ENCODE results near the gene ZNF446. TPM values are rescaled to one million over a fixed set of nuclear protein-coding genes. Genes with fewer than 3 reads are reported as not detected.

ZNF446 gene
- total RNA-seq, 1 experiment from 2014 or later, result 19.6 TPM

GRCh38 chr19:58522709-58523108 lies 46.6 kb downstream of the ZNF446 start:
- no peak for DNase-seq (ENCODE audit: low read depth)

GRCh38 chr19:58529405-58529804 lies 53.3 kb downstream of the ZNF446 start:
- no peak for DNase-seq (ENCODE audit: low read depth)

Other genes starting within 250 kb of the ZNF446 start
- 43.8 and 49.2 TPM in 2 replicates for gene ZNF544, start 247.4 kb upstream of the ZNF446 start, total RNA-seq (2014; rRNA removed)
- gene ZNF8, start 197.4 kb upstream of the ZNF446 start, total RNA-seq (2014; rRNA removed), result 4.5 and 6.2 TPM in 2 replicates
- 52.8 and 59.9 TPM in 2 replicates for gene ERVK3-1, start 171.0 kb upstream of the ZNF446 start, total RNA-seq (2014; rRNA removed)
- gene ZSCAN22, start 149.4 kb upstream of the ZNF446 start, total RNA-seq (2014; rRNA removed), result 2.6 and 3.5 TPM in 2 replicates
- gene A1BG, start 122.9 kb upstream of the ZNF446 start, total RNA-seq (2014; rRNA removed), result 27.7 and 62.6 TPM in 2 replicates
- gene ZNF497, start 113.6 kb upstream of the ZNF446 start, total RNA-seq (2014; rRNA removed), result 1.1 TPM in 2 replicates
- gene ZNF837, start 95.3 kb upstream of the ZNF446 start, total RNA-seq (2014; rRNA removed), result 4.6 and 6.0 TPM in 2 replicates
- 1,719 and 2,296 TPM in 2 replicates for gene RPS5, start 89.1 kb upstream of the ZNF446 start, total RNA-seq (2014; rRNA removed)
- gene RNF225, start 80.7 kb upstream of the ZNF446 start, total RNA-seq (2014; rRNA removed), result 0.29 TPM in 1 of 2 replicates, not detected in the other
- gene ZNF584, start 67.7 kb upstream of the ZNF446 start, total RNA-seq (2014; rRNA removed), result 16.5 and 18.8 TPM in 2 replicates
- gene ZNF132, start 36.2 kb upstream of the ZNF446 start, total RNA-seq (2014; rRNA removed), result 5.3 and 5.7 TPM in 2 replicates
- gene ZNF324B, start 24.7 kb upstream of the ZNF446 start, total RNA-seq (2014; rRNA removed), result 7.8 and 8.6 TPM in 2 replicates
- 14.9 and 15.5 TPM in 2 replicates for gene ZNF324, start 9.3 kb upstream of the ZNF446 start, total RNA-seq (2014; rRNA removed)
- 2.7 and 9.9 TPM in 2 replicates for gene SLC27A5, start 35.6 kb downstream of the ZNF446 start, total RNA-seq (2014; rRNA removed)
- 9.2 and 10.1 TPM in 2 replicates for gene ZBTB45, start 43.5 kb downstream of the ZNF446 start, total RNA-seq (2014; rRNA removed)
- gene TRIM28, start 67.7 kb downstream of the ZNF446 start, total RNA-seq (2014; rRNA removed), result 413 and 418 TPM in 2 replicates
- 84.8 and 125 TPM in 2 replicates for gene CHMP2A, start 78.8 kb downstream of the ZNF446 start, total RNA-seq (2014; rRNA removed)
- gene UBE2M, start 82.3 kb downstream of the ZNF446 start, total RNA-seq (2014; rRNA removed), result 66.9 and 73.9 TPM in 2 replicates
- 13.1 and 16.5 TPM in 2 replicates for gene MZF1, start 97.0 kb downstream of the ZNF446 start, total RNA-seq (2014; rRNA removed)

Measured in LHCN-M2 (cell line).